ENCODE measurements around the gene STRN4.
"Not testable (repeated sequence)": the region's sequence is repeated elsewhere in the genome, so short reads cannot be mapped to it uniquely, and the experiment has no call there.

The STRN4 gene

GRCh38 chr19:46724468-46724867 is 21.8 kb downstream of the STRN4 start:
- no peak for DNase-seq

DNA sequence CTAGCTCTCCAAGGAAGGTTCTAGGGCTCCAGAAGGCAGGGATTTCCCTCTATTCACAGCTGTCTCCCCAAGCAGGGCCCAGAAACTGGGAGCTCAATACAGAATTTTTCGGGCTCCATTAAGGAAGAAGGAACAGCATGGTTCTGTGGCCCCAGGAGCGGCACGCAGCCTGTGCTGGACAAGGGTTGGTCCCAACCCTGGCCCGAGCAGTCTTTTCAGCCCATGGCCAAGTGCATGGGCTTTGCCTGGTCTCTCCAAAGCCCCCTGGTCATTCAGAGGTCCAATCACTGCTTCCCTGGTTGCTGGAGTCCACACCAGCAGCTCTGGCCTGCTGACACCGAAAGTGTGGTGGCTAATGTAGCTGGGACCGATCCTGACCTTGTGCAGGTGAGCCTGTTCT is 22.8 kb downstream of the STRN4 start:
- DNase-seq = no peak

GRCh38 chr19:46723023-46723461 is 23.2 kb downstream of the STRN4 start:
- no peak for DNase-seq

- DNase-seq = no peak
These were observed 23.7 kb downstream of the STRN4 start for GRCh38 chr19:46722421-46723022.

DNA sequence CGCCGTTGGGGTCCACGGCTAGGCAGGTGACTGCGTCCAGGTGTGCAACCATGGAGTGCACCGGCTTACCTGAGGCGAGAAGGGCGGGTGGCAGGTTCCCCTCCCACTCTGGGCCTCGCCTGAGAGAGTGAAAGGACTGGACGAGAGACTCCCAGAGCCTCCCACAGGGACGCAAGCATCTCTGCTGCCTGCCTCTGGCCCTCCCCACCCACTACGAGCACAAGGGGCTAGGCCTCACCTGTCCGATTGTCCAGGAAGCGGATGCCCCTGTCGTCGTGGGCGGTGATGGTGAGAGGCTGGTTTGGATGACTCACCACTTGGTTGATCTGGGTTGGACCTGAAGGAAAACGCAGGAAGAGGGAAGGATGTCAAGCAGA is 24.3 kb downstream of the STRN4 start:
- DNase-seq = no peak

- no peak for DNase-seq
These were observed 24.8 kb downstream of the STRN4 start for GRCh38 chr19:46721269-46722003.

DNA sequence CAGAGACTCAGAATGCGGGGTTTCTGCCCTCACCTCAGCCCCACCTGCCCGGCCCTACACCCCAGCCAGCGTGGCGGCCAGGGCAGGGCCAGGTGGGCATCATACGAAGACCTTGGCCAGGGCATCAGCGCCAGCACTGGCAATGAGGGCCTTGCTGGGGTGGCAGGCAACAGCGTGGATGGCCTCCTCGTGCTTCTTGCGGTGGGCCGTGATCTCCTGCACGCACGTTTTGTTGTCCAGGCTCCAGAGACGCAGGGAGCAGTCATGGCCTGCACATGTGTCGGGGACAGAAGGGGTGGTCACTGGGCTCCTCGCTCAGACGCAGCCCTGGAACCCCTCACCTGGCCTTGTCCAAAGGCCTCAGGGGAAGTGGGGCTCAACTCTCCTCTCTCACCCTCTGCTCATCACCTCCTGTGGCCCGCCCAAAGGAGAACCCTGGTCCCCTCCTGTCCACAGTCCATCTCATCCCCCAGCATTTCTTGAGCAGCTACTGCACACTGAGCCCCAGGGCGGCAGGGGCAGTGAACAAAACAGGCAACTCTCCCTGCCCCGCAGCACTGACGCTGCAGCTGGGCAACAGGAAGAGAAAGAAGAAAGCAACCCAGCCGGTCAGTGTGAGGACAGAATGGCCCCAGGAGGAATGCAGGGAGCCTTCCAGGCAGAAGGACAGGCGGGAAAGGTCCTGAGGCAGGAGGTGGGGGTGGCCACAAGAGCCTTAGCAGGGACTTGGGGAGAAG is 25.6 kb downstream of the STRN4 start:
- no peak for DNase-seq

DNA sequence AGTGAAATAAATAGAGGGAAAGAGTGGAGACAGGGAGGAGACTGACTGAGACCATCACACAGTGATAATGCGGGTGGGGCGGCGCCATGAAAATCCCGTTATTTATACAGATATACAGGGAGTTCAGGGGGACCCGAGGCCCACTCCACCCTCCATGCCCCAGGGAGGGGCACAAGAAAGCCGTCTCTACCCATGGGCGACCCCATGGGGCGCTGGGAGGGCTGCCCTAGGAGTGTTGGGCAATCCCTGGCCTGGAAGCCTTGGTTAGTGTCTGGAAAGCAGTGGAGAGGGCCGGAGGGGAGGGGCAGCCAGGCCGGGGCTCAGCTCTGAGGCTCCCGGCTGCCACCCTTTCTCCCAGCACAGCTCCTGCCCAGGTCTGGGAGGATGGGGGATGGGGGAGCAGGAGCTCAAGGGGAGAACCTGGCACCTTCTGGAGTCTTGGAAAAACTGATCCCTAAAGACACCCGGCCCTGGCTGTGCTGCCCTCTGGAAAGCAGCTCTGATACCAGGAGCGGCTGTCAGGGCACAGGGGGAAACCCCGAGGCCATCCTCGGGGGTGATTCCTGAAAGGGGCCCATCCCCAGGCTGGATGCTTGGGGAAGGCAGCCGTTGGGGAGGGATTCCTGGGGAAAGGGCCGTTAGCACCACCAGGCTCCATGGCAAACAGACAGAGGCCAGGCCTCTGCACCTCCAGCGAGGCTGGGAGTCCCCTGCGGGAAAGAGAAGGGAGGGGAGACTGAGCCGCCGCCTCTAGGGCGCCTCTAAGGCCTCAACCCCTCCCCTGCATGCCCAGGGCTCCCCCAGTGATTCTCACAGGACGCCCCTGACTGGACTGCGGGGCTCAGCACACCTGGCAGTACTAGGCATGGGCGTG is 26.4 kb downstream of the STRN4 start:
- DNase-seq = no peak

DNA sequence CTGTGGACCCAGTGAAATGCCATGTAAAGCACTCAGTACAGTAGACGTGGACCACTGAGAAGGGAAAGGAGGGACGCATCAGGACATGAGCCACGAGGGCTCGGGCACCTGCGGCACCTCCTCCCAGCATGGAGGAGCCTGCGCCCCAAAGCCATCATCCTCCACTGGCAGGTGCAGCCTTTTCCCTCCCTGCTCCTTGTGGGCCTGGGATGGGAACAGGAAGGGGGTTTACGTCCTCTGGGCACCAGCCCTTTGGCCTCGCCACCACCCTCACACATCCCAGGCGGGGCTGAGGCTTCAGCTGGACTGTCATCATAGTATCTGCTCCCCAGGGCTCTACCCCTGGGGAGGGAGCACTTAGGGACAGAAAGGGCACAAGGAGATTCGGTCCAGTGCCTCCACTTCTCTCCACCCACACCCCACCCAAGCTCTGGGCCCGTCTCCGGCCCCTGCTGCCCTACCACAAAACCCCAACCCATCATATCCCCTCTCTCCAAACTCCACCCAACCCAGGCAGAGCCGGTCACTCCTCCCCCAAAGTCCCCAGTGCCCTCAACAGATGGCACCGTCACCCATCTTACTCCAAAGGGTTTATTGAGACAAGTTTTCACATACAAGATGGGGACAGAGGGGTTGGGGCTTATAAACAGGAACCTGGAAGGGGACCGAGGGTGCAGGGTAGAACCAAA is 27.2 kb downstream of the STRN4 start:
- DNase-seq = no peak

DNA sequence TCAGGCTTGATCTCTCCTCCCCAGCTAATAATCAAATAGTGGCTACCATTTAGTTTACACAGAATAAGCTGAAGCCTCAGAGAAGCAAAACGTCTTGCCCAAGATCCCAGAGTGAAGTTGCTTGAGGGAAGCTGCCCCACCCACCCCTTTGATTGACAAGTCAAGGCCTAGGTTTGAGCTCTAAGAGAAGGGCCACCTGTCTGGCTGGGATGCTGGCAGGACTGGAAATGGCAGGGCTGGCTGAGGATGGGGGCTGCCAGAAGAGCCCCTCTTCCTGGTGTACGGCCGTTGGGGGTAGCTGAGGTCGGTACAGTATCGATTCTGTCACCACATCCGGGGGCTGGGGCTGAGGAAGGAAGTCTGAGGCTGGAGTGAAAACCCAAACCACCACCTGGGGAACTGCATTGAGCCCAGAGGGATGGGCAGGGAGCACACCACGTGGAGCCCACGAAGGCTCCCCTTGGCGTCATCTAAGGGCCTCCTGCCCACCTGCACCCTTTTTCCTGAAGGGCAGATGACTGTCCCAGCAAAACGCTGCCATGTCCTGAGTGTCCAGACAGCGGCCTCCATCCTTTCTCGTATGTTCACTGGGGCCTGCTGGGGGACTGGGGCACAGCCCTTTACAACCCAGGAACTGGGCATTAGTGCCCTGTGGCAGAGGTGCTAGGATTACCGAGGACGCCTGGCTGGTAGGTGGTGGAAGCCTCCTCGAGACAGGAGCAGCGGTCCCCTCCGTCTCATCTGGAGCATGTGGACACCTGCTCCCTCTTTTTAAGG is 27.9 kb downstream of the STRN4 start:
- DNase-seq = no peak

DNA sequence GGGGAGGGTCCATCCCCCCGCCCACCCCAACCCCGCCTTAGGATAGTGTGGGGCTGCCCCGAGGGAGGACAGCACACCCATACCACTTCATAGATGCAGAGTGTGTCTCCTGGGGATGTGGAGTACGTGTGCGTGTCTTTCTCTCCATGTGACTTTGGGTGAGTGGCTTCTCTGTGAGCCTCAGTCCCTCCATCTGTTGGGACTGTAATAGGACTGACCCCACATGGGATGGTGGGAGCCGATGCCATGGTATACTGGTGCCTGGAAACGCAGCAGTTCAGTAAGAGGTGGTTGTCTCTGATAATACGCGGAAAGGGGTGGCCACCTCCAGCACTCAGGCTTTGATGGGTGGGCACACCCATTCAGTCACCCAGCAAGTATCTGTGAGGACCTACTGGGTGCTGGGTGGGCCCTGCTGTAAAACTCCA is 28.5 kb downstream of the STRN4 start:
- no peak for DNase-seq

DNA sequence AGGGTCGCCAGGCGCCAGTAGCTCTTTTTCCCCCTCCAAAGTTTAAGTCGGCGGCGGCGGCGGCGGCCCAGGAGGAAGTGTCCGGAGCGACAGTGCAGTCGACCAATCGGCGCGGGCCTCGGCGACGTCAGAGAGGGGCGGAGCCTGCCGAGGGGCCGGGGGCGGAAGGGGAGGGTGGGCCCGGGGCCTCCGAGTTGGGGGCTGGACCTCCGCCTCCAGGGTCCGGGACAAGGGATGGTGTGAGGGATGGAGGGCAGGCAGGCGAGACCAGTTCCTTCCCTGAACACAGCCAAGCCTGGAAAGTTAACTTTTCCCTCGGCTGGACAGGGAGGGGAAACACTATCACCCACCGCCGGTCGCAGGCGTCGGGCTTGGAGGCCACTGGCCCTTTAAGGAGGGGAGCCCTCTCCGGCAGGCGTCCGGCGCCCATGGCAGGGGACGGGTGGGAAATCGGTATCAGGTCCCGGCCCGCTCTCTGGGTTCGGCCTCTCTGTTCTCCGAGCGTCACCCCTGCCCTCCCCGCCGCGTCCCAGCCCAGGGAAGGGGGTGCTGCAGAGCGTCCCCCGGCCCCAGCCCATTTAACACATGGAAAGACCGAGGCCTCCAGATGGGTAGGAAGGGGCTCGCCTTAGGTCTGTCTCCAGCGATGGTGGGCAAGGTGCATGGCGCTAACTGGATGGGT is 29.1 kb downstream of the STRN4 start, which contains the start of gene PRKD2:
TSS of gene PRKD2 (minus strand) at position 81 of the 682 bp plus-strand sequence. CDS start 744 bp downstream, outside the sequence.
- DNase-seq = peak; percentile 85

DNA sequence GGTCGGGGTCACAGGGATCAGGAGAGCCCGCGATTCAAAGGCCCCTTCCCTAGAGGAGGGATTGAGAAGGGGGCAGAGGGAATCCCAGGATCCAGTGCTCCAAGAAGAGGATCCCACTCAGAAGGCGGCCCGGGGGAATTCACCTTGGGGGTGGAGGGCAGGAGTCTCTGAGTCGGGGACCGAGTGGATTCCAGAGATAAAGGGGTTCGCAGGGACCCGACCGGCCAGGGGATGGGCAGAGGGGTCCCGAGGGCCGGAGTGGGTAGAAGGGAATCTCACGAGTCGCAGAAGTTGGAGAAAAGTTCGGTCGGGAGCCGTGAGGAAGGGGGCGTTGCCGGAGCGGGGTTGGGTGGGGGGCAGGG is 29.6 kb downstream of the STRN4 start:
- no peak for DNase-seq

GRCh38 chr19:46715975-46716671 is 30.1 kb downstream of the STRN4 start:
- no peak for DNase-seq

- DNase-seq = no peak
These were observed 30.7 kb downstream of the STRN4 start for GRCh38 chr19:46715620-46715974.

DNA sequence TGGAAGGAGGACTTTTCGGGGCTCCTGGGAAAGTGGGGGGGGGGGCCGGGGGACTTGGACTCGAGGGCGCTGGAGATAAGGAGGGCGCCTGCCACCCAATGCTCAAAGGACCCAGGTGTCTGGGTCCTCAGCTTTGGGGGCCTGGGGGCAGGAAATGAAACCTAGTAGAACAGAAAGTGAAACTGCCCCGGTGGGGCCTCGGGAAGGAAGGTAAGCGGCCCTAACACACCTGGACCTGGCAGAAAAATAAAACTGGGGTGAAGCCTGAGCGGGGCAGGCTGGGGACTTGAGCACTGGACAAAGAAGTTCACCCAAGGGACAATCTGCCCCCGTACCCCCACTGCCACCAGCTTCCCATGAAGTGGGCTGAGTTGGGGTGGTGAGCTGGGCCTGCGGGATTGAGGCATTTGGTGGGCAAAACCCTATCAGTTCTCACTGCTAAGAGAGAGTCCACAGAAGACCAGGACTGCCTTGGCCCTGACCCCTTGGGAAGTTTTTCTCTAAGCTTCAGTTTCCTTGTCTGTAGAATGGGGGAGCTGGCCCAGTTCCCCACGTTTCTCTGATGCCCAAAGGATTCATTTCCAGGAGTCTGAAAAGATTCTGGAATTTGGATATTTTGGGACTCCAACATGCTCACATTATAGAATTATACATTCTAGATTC is 31.7 kb downstream of the STRN4 start:
- DNase-seq = no peak

DNA sequence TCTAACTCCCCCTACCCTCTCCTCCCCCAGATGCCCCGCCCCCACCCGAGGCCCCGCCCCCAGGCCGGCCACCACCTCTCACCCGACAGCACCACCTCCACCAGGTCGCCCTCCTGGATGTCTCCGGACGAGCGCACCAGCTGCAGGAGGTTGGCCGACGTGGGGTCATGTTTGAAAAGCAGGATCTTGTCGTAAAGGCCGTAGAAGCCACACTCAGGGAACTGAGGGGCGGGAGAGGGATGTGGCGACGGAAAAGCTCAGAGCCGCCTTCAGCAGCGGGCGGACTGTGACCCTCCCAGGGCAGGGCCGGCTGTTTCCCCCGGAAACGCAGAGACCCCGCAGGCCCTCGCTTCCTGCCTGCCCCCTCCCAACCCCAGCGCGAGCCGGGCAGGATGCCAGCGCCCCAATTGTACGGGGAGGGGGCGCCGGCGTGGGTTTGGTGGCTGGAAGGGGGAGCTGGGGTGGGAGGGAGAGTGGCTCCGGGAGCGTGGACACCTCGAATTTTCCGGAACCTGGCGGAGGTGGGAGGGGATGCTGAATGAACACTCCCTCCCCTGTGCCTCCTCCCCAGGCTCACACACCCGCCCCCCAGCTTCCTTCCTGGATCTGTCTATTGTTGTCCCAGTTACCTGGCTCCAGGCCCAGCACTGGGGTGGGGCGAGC is 32.3 kb downstream of the STRN4 start:
- peak; percentile 71 for DNase-seq

- not testable (repeated sequence) for DNase-seq
These were observed 33.4 kb downstream of the STRN4 start for GRCh38 chr19:46712768-46713338.

GRCh38 chr19:46710687-46711086 is 35.6 kb downstream of the STRN4 start:
- no peak for DNase-seq

Measured in fibroblast of skin of scalp (primary cell).